ENCODE data around the gene RNF11.

- TF ChIP-seq REST (IDR thresholded peaks at IDR 0.05; ENCODE audit: insufficient read depth in 1 of 2, low read depth in 2 of 2, low read length in 2 of 2): no peak
- no peak for TF ChIP-seq TAF1 (IDR thresholded peaks at IDR 0.05; ENCODE audit: borderline replicate concordance, insufficient read depth, low read length)
- no peak for TF ChIP-seq POLR2AphosphoS5 (IDR thresholded peaks at IDR 0.05; ENCODE audit: low read depth, low read length)
These were observed 81.7 kb downstream of the RNF11 start for GRCh38 chr1:51317798-51318197.

All from PFSK-1 (cell line).